ENCODE data around the gene DRD4.

DRD4 gene

DNA sequence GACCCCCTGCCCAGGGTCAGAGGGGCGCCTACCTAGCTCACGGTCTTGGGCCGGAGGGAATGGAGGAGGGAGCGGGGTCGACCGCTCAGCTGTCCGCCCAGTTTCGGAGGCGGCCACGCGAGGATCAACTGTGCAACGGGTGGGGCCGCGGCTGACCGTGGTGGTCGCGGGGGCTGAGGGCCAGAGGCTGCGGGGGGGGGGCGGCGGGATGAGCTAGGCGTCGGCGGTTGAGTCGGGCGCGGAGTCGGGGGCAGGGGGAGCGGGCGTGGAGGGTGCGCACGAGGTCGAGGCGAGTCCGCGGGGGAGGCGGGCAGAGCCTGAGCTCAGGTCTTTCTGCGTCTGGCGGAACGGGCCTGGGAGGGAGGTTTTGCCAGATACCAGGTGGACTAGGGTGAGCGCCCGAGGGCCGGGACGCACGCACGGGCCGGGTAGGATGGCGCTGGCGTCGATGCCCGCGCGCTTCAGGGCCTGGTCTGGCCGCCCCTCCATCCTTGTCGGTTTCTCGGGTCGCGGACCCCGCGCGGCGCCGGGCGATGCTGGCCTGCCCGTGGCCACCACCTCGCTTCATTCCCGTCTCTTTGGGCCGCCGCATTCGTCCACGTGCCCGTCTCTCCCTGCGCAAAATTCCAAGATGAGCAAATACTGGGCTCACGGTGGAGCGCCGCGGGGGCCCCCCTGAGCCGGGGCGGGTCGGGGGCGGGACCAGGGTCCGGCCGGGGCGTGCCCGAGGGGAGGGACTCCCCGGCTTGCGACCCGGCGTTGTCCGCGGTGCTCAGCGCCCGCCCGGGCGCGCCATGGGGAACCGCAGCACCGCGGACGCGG lies at the start of gene DRD4:
Gene DRD4 (plus strand): TSS at position 759 of the 822 bp plus-strand sequence. CDS start 36 bp downstream, at position 795.
- H3K4me3 ChIP-seq (replicated peaks in 1 of 2; ENCODE audit: low read depth in 2 of 2, low read length in 2 of 2) = peak within 1 kb of the TSS in 1 of 2 donors; percentile 14
- TF ChIP-seq, protein P1, sequence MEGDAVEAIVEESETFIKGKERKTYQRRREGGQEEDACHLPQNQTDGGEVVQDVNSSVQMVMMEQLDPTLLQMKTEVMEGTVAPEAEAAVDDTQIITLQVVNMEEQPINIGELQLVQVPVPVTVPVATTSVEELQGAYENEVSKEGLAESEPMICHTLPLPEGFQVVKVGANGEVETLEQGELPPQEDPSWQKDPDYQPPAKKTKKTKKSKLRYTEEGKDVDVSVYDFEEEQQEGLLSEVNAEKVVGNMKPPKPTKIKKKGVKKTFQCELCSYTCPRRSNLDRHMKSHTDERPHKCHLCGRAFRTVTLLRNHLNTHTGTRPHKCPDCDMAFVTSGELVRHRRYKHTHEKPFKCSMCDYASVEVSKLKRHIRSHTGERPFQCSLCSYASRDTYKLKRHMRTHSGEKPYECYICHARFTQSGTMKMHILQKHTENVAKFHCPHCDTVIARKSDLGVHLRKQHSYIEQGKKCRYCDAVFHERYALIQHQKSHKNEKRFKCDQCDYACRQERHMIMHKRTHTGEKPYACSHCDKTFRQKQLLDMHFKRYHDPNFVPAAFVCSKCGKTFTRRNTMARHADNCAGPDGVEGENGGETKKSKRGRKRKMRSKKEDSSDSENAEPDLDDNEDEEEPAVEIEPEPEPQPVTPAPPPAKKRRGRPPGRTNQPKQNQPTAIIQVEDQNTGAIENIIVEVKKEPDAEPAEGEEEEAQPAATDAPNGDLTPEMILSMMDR (IDR thresholded peaks at IDR 0.05; ENCODE audit: low read depth, low read length) = no peak
- peak; percentile 25 to 28 for DNase-seq (ENCODE audit: low read depth in 2 of 2)

DNA sequence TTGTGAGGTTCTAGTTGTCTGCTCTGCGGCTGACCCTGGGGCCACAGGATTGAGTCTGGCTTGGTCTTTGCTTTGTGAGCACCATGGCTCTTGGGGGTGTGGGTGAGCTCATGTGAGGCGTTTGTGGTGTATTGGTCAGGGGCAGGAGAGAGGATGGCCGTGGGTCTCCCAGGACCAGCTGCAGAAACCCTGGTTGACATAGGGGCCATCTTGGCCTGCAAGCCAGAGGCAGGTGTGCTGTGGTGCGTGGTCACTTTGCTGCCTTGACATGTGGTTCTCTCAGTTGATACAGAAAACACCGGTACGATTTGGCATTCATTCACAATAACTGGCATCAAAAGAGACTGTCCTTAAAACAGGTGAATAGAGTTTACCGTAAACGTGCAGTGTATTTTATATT lies 49.5 kb upstream of the DRD4 start:
- H3K4me3 ChIP-seq (replicated peaks in 1 of 2; ENCODE audit: low read depth in 2 of 2, low read length in 2 of 2) = no peak overlapping the region
- TF ChIP-seq, protein P1 (IDR thresholded peaks at IDR 0.05; ENCODE audit: low read depth, low read length) = no peak
- DNase-seq (ENCODE audit: low read depth in 2 of 2) = no peak

DNA sequence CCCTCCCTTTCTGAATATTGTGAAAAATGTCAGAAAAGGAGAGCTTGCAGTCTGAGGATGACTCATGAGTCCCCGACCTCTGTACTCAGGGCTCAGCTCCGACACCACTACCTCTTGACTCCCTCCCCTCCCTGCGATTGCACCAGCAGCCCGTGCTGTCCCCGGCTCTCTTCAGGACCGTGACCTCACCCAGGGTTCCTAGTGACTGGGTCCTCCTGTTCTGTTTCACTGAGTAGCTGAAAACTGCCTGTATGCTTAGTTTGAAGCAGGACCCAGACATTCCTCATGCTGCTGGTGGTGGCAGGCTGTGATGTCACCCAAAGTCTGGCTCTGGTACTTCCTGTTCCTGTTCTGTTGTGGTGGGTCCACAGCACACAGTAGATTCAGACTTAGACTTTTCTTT lies 49.1 kb upstream of the DRD4 start:
- peak; percentile 66 to 86 for DNase-seq (ENCODE audit: low read depth in 2 of 2)
- TF ChIP-seq, protein P1 (IDR thresholded peaks at IDR 0.05; ENCODE audit: low read depth, low read length) = no peak
- H3K4me3 ChIP-seq (replicated peaks in 1 of 2; ENCODE audit: low read depth in 2 of 2, low read length in 2 of 2) = no peak overlapping the region

DNA sequence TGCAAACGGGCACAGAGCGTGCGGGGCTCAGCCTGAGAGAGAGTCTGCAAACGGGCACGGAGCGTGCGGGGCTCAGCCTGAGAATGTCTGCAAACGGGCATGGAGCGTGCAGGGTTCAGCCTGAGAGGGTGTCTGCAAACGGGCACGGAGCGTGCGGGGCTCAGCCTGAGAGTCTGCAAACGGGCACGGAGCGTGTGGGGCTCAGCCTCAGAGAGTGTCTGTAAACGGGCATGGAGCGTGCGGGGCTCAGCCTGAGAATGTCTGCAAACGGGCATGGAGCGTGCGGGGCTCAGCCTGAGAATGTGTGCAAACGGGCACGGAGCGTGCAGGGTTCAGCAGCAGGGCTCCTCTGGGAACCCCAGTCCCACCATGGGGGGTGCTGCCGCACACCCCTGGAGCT lies 47.3 kb upstream of the DRD4 start:
- no peak for DNase-seq (ENCODE audit: low read depth in 2 of 2)
- H3K4me3 ChIP-seq (replicated peaks in 1 of 2; ENCODE audit: low read depth in 2 of 2, low read length in 2 of 2) = no peak overlapping the region
- TF ChIP-seq, protein P1 (IDR thresholded peaks at IDR 0.05; ENCODE audit: low read depth, low read length) = no peak

DNA sequence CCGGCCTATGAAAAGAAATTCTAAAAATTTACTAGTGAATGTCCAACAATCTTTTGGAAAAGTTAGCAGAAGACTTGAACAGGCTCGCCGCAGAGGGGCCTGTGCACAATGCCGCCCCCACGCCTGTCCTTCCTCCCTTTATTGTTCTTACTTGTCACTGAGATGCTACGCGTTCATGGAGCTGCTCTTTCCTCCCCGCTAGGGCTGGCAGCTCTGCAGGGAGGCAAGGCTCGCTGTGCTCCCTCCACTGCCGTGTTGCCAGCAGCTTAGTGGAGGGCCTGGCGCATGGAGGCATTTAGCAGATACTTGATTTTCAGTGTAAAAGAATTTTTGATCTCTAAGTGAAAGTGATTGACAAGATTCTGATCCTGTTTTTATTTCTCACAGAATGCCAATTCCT lies 46.1 kb upstream of the DRD4 start:
- H3K4me3 ChIP-seq (replicated peaks in 1 of 2; ENCODE audit: low read depth in 2 of 2, low read length in 2 of 2) = no peak overlapping the region
- TF ChIP-seq, protein P1 (IDR thresholded peaks at IDR 0.05; ENCODE audit: low read depth, low read length) = no peak
- DNase-seq (ENCODE audit: low read depth in 2 of 2) = no peak

DNA sequence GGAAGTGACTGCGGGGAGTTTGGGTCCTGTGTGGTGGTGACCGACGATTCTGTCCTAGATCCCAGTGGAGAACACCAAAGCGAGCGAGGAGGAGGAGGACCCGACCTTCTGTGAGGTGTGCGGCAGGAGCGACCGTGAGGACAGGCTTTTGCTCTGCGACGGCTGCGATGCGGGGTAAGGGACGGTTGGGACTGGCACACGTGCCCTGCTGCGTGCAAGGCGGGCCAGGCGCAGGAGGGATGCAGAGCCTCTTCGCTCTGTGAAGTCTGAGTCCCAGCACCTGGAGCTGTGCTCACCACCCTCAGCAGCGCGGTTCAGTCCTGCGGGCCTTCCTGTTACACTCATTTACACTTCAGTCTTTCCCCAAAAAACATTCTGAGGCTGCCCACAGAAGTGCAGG lies 44.6 kb upstream of the DRD4 start:
- H3K4me3 ChIP-seq (replicated peaks in 1 of 2; ENCODE audit: low read depth in 2 of 2, low read length in 2 of 2) = no peak overlapping the region
- TF ChIP-seq, protein P1 (IDR thresholded peaks at IDR 0.05; ENCODE audit: low read depth, low read length) = no peak
- no peak for DNase-seq (ENCODE audit: low read depth in 2 of 2)
